Measurements from ENCODE around the gene CACNA1B.

CACNA1B gene

DNA sequence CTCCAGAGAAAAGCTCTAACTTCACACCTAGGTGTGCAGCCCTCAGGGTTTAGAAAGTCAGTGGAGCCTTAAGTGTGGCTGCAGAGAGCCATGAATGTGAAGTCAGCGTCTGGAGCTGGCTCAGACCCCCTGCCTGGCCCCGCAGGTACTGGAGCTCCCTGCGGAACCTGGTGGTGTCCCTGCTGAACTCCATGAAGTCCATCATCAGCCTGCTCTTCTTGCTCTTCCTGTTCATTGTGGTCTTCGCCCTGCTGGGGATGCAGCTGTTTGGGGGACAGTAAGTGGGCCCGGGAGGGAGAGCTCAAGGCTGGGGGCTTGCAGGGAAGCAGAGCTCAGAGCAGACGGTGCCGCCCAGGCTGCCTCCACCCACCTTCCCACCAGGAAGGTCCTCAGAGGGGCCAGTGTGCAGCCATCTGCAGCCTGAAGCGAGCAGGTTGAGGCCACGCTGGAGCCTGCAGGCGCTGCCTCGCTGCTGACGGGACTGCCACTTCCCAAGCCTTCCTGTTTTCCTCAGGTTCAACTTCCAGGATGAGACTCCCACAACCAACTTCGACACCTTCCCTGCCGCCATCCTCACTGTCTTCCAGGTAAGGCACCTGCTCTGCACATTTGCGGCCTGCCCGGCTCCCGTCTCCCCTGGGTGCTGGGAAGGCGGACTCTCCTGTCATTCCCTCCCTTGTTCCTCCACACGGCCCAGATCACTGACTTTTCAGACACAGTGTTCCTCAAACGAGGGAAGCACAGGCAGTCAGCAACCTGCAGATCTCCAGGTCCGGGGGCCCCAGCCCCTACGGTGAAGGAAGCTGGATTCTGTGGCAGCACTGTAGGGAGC, 108.9 kb downstream of the CACNA1B start:
- DNase-seq (ENCODE audit: low read depth), result no peak

DNA sequence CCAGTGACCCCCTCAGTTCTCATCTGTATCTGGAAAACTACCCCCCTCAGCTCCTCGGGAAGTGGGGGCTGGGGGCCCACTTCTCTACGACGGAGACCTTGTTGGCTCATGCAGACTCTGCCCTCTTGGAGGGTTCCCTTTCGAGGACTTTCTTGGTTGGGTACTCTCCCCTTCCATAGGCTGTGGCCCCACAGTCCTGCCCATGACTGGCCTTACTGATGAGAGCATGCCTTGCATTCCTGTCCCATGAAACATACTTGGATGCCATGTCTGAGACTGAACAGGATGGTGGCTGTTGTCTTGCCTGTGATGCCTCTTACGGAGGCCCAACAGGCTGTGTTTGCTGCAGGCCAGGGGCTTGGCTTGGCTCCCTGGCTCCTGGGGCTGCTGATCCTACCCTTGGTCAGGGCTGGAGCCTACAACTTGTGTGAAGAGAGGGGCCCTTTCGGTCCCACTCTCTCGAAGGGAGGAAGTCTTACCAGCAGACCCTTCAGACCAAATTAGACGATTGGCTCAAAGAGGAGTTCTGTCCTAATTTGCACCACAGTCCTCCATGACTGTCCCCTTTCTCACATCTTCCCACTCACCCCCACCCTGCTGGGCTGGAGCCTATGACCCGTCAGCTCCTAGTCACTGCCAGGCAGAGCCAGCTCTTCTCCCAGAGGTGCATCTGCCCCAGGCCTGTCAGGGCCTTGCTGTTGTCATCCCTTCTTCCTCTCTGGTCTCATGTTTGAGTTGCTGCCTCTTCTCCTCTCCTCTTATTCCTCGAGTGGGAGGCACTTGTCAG, 109.9 kb downstream of the CACNA1B start:
- no peak for DNase-seq (ENCODE audit: low read depth)

DNA sequence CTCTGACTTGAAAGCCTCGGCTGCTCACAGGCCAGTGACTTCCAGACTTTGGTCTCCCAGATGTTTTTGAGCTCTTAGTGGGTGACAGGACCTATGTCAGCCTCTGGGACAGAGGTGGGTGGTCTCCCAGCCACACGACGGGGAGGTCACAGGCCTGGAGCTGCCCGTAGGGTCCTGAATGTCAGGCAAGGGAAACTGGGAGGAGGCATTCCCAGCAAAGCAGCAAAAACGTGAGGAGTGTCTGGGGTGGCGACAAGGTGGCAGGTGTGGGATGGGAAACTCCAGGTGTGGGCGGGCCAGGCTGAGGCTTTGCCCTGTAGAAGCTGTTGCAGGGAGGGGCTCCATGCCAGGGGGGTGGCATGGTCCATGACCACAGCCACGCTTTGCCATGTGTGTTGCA, 110.5 kb downstream of the CACNA1B start:
- no peak for DNase-seq (ENCODE audit: low read depth)

GRCh38 chr9:137988701-137989100, 111.1 kb downstream of the CACNA1B start:
- DNase-seq (ENCODE audit: low read depth), result no peak

- no peak for DNase-seq (ENCODE audit: low read depth)
Measured at GRCh38 chr9:137989156-137989555, 111.6 kb downstream of the CACNA1B start.

GRCh38 chr9:137989999-137990715, 112.6 kb downstream of the CACNA1B start:
- no peak for DNase-seq (ENCODE audit: low read depth)

DNA sequence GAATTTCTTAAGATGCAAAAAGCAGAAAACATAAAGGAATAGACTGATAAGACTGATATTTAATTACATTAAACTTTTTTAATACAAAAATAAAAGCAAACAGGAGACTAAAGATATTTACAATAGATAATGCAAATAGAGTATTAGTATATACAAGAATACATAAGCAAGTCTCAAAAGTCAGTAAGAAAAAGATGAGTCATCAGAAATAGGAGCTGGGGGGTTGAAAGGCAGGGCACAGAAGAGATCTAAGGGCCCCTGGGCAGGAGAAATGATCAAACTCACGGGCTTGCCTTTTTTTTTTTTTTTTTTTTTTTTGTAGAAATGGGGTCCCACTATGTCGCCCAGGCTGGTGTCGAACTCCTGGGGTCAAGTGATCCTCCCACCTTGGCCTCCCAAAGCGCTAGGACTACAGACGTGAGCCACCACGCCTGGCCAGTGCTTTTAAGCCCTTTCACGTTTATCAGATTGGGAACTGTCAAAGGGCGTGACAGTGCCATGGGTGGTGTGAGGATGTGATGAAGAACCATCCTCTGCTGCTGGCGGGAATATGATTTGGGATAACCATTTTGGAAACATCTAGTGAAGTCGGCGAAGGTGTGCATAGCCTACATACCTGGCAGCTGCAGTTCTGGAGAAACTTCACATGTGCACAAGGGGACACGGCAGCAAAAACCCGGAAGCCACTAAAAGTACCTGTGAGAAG, 126.1 kb downstream of the CACNA1B start:
- DNase-seq (ENCODE audit: low read depth), result no peak

- DNase-seq (ENCODE audit: low read depth), result no peak
Measured at GRCh38 chr9:138006576-138007233, 129.1 kb downstream of the CACNA1B start.

DNA sequence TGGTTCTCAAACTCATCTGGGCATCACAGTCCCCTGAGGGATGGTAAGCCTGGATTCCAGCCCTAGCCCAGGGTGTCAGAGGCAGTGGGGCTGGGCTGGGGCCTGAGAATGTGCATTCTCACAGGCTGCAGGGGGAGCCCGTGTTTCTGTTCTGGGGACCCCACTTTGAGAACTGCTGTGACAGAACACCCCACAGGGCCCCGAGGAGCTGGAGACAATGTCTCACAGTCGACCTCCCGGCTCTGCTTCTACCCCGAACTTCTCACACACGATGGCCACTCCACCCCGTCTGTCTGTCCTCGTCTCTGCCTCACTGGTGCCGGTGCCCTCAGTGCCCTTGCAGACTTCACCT, 130.0 kb downstream of the CACNA1B start:
- DNase-seq (ENCODE audit: low read depth), result no peak

GRCh38 chr9:138007918-138008841, 130.6 kb downstream of the CACNA1B start:
- DNase-seq (ENCODE audit: low read depth), result no peak

DNA sequence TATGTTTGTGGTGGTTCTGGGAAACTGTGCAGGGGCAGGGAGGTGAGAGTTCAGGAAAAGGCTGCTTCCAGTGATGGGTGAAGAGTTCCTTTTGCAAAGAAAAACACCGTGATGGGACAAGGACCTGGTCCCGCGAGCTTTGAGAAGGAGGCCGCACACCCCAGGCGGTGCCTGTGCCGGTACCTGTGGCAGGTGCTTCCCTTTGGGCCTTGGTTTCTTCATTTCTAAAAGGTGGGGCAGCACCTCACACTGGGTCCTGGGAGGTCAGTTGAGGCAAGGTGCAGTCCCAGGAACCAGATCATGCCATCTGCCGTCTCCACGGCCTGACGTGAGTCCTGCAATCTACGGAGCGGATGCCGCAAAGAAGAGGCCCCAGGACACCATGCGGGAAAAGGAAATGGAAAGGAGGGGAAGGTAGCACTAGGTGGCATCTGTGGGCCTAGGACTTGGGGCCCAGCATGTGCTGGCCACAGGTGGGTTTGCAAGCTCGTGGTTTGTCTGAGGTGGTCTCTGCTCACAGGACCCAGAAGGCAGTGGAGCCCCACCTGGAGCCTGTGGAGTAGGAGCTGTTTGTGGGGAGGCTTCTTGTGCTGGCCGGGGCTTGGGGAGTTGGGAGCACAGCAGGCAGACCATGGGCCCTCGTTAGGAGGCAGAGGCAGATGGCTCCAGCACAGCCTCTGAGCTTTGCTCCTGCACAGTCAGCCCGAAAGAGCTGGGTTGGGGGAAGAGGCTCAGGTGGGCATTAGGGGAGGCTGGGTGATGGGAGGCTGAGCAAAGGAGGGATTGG, 131.6 kb downstream of the CACNA1B start:
- no peak for DNase-seq (ENCODE audit: low read depth)

GRCh38 chr9:138009803-138010690, 132.5 kb downstream of the CACNA1B start:
- DNase-seq (ENCODE audit: low read depth), result no peak

GRCh38 chr9:138010861-138011260, 133.3 kb downstream of the CACNA1B start:
- DNase-seq (ENCODE audit: low read depth), result no peak

DNA sequence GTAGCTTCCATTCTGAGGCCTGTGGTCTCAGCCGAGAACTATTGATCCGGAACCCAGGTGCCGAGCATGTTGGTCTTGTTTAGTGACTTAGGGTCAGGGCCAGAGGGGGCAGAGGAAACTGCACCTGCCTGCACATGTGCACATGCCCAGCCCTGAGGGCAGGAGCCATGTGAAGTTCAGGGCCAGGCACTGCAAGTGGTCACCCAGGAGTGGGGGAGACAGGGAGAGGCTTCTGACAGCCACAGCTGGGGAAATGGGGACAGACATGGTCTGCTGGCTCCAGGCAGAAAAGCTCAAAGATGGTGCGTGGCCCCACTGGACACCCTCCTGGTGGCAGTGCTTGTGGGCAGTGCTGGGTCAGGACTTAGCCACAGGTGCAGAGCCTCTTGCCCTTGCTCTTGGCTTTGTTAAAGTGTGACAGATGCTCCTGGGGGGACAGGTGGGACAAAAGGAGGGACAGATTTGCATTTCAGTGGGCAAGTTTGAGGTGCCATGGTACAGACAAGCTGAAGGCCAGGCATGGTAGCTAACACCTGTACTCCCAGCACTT, 134.4 kb downstream of the CACNA1B start:
- DNase-seq (ENCODE audit: low read depth), result no peak

- no peak for DNase-seq (ENCODE audit: low read depth)
Measured at GRCh38 chr9:138013273-138013672, 135.7 kb downstream of the CACNA1B start.

DNA sequence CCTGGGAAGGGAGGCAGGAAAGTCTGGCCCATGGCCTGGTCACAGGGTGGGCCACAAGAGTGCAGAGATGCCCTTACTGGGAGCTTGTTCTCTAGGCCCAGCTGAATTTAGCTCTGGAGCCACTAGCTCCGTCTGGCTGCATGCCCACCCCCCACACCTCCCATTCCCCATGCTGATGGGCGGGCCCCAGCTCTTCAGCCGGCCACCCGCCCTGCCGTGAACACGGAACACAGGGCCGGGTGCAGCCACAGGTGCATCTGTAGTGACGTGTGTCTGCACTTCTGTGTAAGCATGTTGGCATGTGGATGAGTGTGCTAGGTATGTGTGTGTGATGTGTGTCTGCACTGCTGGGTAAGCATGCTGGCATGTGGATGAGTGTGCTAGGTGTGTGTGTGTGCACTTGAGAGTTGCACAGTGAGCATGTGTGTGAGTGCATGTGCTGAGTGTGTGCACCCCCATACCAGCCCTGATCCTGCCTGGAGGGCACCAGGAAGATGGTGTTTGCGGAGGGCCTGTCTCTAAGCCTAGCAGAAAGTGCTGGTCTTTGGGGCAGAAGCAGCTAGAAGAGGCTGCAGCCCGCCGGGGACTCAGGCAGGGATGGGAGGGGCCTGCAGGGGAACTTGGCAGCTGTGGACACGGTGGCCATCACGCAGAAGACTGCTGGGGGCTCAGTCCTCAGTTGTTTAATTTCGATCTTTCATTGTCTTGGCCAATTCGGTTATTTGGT, 136.4 kb downstream of the CACNA1B start:
- no peak for DNase-seq (ENCODE audit: low read depth)

GRCh38 chr9:138014563-138014945, 137.0 kb downstream of the CACNA1B start:
- DNase-seq (ENCODE audit: low read depth), result no peak
